ENCODE data around the gene SOD3.

The SOD3 gene

GRCh38 chr4:24824720-24825119 lies 29.3 kb downstream of the SOD3 start:
- H3K27me3 ChIP-seq (ENCODE audit: insufficient read depth, low read depth, severe bottlenecking), result no peaks in the 10 kb centered on the region
- no peak overlapping the region for H3K4me3 ChIP-seq (ENCODE audit: low read depth, low read length)
- no peak overlapping the region for H3K27ac ChIP-seq
- no peaks in the 10 kb centered on the region; the same call in 1 of the 2 replicates for H3K36me3 ChIP-seq
- no peak for DNase-seq
- TF ChIP-seq CTCF (IDR thresholded peaks at IDR 0.05; ENCODE audit: low read depth, low read length), result no peak
- no peaks in the 10 kb centered on the region for H3K9me3 ChIP-seq (ENCODE audit: severe bottlenecking)

- H3K27ac ChIP-seq, result no peak overlapping the region
- DNase-seq, result no peak
- no peaks in the 10 kb centered on the region for H3K9me3 ChIP-seq (ENCODE audit: severe bottlenecking)
- no peak for TF ChIP-seq CTCF (IDR thresholded peaks at IDR 0.05; ENCODE audit: low read depth, low read length)
- H3K4me3 ChIP-seq (ENCODE audit: low read depth, low read length), result no peak overlapping the region
- H3K36me3 ChIP-seq, result peaks cover 4% of the 10 kb centered on the region; the same call in 1 of the 2 replicates
- H3K27me3 ChIP-seq (ENCODE audit: insufficient read depth, low read depth, severe bottlenecking), result no peaks in the 10 kb centered on the region
These were observed 36.3 kb downstream of the SOD3 start for GRCh38 chr4:24831637-24832036.

- Histone ChIP-seq H3K4me3 (ENCODE audit: low read depth, low read length) (no peak overlapping the region), H3K27ac (no peak overlapping the region), H3K27me3 (ENCODE audit: insufficient read depth, low read depth, severe bottlenecking) (no peaks in the 10 kb centered on the region), H3K36me3 (peaks cover 4% of the 10 kb centered on the region; the same call in 1 of the 2 replicates), H3K9me3 (ENCODE audit: severe bottlenecking) (no peaks in the 10 kb centered on the region)
- no peak for DNase-seq
- no peak for TF ChIP-seq CTCF (IDR thresholded peaks at IDR 0.05; ENCODE audit: low read depth, low read length)
These were observed 40.3 kb downstream of the SOD3 start for GRCh38 chr4:24835696-24836095.

GRCh38 chr4:24836661-24837242 lies 41.4 kb downstream of the SOD3 start:
- Histone ChIP-seq H3K9me3 (ENCODE audit: severe bottlenecking) (no peaks in the 10 kb centered on the region), H3K27me3 (ENCODE audit: insufficient read depth, low read depth, severe bottlenecking) (no peaks in the 10 kb centered on the region), H3K36me3 (no peaks in the 10 kb centered on the region), H3K27ac (no peak overlapping the region), H3K4me3 (ENCODE audit: low read depth, low read length) (no peak overlapping the region)
- no peak for DNase-seq
- TF ChIP-seq CTCF (IDR thresholded peaks at IDR 0.05; ENCODE audit: low read depth, low read length), result no peak

GRCh38 chr4:24837336-24837735 lies 42.0 kb downstream of the SOD3 start:
- H3K4me3 ChIP-seq (ENCODE audit: low read depth, low read length), result no peak overlapping the region
- DNase-seq, result no peak
- no peaks in the 10 kb centered on the region for H3K36me3 ChIP-seq
- H3K27ac ChIP-seq, result no peak overlapping the region
- H3K27me3 ChIP-seq (ENCODE audit: insufficient read depth, low read depth, severe bottlenecking), result no peaks in the 10 kb centered on the region
- no peaks in the 10 kb centered on the region for H3K9me3 ChIP-seq (ENCODE audit: severe bottlenecking)
- no peak for TF ChIP-seq CTCF (IDR thresholded peaks at IDR 0.05; ENCODE audit: low read depth, low read length)

GRCh38 chr4:24837781-24838180 lies 42.4 kb downstream of the SOD3 start:
- TF ChIP-seq CTCF (IDR thresholded peaks at IDR 0.05; ENCODE audit: low read depth, low read length), result no peak
- DNase-seq, result no peak
- no peaks in the 10 kb centered on the region for H3K9me3 ChIP-seq (ENCODE audit: severe bottlenecking)
- H3K27me3 ChIP-seq (ENCODE audit: insufficient read depth, low read depth, severe bottlenecking), result no peaks in the 10 kb centered on the region
- H3K27ac ChIP-seq, result no peak overlapping the region
- H3K36me3 ChIP-seq, result no peaks in the 10 kb centered on the region
- no peak overlapping the region for H3K4me3 ChIP-seq (ENCODE audit: low read depth, low read length)
